ENCODE results near the gene SNRNP35.
"Not testable (repeated sequence)": the region's sequence is repeated elsewhere in the genome, so short reads cannot be mapped to it uniquely, and the experiment has no call there.

Gene SNRNP35, protein sequence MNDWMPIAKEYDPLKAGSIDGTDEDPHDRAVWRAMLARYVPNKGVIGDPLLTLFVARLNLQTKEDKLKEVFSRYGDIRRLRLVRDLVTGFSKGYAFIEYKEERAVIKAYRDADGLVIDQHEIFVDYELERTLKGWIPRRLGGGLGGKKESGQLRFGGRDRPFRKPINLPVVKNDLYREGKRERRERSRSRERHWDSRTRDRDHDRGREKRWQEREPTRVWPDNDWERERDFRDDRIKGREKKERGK

DNA sequence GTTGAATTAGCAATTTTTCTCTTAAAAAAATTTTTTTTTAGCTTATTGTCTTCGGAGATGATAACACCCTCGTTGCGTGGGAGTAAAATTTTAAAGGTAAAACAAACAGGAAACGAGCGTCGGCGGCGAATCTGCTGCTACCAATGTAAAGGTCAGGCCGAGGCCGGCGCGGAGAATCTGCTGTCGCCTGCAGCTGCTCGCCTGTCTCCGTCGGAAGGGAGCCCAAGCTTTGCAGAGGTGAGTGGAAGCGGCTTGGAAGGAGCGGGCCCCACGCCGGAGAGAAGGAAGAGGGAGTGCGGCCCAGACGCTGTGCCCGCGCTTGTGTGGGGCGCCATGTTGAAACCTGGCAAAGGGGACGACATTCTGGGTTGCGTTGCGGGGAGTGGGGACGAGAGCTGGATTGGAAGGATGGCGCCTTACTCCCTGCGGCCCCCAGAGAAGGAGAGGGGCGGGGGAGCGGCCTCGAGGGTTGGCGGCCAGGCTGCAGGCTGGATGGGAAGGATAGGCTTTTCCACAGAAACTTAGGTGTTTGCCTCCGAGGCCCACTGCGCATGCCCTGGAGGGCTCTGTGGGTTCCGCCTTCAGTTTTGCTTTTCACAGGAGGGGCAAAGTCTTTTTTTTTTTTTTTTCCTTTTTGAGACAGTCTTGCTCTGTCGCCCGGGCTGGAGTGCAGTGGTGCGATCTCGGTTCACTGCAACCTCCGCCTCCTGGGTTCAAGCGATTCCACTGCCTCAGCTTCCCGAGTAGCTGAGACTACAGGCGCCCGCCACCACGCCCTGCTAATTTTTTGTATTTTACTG, at the start of gene SNRNP35:
SNRNP35 (plus strand) TSS at position 160 of the 800 bp plus-strand sequence. CDS start 7,402 bp downstream, outside the sequence.
- peak; percentile 81 to 85 for DNase-seq

DNA sequence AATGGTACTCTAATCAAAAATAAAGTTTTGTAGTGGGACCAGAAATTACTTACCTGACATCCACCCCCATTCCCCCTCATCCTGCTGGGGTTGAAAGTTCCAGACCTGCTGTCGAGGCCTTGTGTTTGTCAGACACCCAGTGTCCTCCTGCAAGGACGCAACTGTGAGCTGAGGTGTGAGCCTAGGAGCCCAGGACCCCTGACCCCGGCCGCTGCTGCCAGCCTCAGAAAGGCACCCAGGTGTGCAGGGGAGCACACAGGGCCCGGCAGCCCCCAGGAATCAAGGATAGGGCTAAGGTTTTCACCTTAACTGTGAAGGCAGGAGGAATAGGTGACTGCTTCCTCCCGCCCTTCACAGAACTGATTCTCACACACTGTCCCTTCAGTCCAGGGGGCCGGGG, 49.3 kb upstream of the SNRNP35 start:
- DNase-seq: not testable (repeated sequence)

DNA sequence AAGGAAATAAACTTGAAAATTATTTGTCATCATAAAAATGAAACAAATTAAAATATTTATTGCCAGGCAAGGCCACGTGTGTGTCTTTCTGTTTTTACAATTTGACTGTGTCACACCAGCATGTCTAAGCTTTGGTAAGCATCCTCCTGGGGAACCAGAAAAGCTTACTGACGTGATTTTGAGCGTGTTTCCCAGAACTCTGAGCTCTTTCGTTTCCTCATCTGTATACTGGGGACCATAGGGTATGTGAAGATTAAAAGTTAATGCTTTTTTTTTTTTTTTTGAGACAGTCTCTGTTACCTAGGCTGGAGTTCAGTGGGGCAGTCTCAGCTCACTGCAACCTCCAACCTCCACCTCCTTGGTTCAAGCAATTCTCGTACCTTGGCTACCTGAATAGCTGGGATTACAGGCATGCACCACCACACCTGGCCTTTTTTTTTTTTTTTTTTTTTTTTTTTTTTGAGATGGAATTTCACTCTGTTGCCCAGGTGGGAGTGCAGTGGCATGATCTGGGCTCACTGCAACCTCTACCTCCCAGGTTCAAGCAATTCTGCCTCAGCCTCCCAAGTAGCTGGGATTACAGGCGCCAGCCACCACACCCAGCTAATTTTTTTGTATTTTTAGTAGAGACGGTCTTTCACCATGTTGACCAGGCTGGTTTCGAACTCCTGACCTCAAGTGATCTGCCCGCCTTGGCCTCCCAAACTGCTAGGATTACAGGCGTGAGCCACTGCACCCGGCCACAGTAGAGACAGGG, 48.5 kb upstream of the SNRNP35 start:
- not testable (repeated sequence) for DNase-seq

DNA sequence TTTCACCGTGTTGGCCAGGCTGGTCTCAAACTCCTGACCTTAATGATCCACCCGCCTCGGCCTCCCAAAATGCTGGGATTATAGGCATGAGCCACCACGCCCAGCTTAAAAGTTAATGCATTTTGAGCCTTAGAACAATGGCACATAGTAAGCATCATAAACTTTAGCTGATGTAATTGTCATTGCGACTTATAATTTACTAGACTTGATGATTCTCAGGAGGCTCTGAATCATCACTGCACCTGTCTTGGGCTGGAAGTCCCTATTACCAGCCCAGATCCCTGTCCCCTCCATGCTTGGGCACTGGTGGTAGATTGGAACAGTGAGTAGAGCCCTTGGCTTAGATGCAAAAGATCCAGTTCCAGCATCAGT, 47.9 kb upstream of the SNRNP35 start:
- DNase-seq: no peak

DNA sequence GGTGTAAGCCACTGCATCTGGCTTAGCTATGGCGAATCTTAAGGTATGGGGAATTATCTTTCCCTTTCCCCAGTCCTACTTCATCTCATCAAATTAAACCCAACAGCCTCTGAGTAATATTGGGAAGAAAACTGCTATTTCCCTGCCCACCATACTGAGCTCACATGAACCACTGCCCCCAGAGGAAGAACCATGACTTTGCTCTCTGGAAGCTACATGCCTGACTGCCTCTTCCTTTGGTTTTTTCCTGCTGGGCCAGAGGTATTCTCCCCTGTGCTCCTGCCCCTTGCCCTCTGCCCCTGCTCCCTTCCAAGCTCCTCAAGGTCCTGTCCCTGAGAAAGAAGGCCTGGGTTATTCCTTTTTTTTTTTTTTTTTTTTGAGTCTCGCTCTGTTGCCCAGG, 36.6 kb upstream of the SNRNP35 start:
- DNase-seq: no peak

DNA sequence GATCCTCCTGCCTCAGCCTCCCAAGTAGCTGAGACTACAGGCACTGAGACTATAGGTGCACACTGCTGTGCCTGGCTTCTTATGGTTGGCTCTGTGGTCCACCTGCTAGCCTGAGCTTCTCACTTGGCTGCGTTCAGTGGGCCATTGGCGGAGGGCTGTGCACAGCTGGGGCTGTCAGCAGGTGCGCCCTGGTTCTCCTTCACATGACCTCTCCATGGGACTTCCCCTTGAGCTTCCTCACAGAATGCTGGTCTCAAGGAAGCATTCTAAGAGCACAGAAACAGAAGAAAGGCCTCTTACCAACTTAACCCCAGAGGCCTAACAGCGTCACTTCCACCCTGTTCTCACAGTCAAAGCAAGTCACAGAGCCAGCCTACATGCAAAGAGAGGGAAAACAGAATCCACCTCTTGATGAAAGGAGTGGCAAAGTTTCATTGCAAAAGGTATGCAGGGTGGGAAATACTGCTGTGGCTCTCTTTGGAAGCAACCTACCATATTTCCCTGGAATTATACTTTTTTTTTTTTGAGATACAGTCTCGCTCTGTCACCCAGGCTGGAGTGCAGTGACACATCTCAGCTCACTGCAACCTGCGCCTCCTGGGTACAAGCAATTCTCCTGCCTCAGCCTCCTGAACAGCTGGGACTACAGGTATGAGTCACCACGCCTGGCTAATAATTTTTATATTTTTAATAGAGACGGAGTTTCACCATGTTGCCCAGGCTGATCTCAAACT, 30.7 kb upstream of the SNRNP35 start:
- DNase-seq: no peak

DNA sequence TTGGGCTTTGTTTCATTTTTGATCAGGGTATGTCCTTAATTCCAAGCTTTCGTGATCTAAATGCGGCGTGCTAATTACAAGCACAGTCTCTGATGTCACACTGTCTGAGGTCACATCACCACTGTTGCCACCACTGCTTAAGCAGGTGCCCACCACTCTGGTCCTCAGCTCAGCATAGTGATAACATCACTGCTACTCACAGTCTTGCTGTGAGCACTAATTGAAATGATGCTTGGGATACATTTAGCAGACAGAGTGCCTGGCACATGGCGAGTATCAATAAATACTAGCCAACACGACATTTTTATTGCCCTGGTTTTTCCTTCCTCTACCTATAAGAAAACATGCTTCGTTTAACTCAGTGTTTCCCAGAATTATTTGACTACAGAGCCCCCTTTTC, 29.3 kb upstream of the SNRNP35 start:
- no peak for DNase-seq

DNA sequence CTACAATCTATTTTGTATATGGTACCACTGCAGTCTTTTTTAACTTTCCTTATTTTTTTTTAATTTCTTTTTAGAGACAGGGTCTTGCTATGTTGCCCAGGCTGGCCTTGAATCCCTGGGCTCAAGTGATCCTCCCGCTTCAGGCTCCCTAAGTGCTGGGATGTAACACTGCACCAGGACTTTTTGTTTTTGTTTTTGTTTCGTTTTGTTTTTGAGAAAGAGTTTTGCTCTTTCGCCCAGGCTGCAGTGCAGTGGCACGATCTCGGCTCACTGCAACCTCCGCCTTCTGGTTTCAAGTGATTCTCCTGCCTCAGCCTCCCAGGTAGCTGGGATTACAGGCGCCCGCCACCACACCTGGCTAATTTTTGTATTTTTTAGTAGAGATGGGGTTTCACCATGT, 28.8 kb upstream of the SNRNP35 start:
- DNase-seq: not testable (repeated sequence)

DNA sequence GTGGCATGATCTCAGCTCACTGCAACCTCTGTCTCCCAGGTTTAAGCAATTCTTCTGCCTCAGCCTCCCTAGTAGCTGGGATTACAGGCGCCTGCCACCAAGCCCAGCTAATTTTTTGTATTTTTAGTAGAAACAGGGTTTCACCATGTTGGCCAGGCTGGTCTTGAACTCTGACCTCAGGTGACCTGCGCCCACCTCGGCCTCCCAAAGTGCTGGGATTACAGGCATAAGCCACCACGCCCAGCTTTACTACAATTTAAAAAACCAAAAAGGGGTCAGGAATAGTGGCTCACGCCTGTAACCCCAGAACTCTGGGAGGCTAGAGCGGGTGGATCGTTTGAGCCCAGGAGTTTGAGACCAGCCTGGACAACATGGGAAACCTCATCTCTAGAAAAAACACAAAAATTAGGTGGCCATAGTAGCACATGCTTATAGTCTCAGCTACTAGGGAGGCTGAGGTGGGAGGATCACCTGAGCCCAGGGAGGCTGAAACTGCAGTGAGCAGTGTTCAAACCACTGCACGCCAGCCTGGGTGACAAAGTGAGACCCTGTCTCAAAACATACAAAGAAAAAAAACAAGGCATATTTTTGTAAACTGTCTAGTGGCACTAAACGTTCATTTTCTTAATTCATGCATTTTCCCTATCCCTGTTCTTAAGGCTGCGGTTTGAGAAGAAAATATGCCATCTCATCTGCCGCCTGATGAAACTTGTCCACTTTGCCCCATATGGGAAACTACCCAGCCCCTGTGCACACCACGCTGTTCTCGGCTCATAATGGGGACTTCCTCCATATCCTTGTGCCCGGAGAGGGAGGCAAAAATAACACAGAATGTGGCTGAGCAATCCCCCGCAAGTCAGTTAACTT, 25.8 kb upstream of the SNRNP35 start:
- peak; percentile 20 to 23 for DNase-seq

DNA sequence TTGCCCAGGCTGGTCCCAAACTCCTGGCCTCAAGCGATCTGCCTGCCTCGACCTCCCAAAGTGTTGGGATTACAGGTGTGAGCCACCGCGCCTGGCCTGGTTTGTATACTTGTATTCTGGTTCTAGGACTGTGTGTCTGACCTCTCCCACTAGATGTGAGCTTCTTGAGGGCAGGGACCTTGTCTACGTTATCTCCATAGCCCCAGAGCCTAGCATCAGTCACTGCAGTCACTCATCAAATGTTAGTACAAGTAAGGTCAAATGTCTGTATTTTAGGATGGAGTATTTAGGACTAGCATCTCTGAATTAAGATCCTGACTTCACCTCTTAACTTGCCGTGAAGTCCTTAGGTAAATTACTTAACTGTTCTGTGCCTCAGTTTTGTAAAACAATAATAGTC, 24.3 kb upstream of the SNRNP35 start:
- DNase-seq: no peak

DNA sequence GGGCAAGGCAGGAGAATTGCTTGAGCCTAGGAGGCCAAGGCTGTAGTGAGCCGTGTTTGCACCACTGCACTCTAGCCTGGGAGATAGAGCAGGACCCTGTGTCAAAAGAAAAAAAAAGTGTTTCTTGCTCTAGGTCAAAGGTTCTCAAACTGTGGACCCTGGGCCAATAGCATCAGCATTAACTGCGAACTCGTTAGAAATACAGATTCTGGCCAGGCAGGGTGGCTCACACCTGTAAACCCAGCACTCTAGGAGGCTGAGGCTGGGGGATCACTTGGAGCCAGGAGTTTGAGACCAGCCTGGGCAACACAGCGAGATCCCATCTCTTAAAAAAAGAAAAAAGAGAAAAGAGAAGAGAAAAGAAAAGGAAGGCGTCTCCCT, 22.3 kb upstream of the SNRNP35 start:
- DNase-seq: no peak

DNA sequence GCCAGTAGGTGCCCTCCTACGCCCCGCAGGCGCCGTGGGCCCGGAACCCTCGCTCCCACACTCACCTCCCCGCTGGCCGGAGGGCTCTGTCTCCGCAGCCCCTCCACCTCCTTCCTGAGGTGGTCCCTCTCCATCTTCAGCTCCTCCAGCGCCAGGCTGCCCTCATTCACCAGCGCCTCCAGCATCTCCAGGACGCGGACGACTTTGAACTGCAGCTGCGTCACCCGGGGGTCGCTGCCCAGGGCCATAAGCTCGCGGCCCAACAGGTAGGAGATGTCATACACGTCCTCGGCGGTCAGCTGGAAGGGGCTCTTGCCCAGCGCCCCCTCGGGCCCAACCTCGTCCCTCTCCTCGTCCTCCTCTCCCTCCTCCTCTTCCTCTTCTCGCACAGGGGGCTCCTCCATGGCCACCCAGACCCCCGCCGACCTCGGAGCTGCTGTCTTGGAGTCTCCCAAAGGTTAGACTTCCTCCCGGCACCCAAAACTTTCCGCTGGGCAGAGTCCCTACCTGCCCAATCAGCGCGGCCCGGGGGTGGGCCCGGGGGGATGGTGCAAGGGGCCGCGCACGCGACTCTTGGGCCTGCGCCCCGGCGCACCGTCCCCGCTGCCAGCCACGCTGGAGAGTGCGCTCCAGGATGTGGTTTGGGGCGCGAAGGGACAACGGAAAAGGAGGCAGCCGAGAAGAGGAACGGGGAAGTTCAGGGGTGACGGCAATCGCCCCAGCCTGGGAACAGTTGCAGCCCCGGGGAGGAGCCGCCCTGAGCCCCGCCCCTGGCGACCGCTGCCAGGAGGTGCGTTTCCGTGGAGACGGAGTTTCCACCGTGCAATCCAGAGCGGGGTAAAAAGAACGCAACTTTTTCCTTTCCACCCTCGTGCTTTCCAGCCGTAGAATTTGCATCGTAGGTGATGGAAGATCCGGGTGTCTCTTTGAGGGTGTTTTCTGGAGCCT, 21.6 kb upstream of the SNRNP35 start, which contains the start of gene RILPL2:
RILPL2 (minus strand) TSS at position 668 of the 948 bp plus-strand sequence; CDS start at position 404, 264 bp downstream.
- peak; percentile 90 for DNase-seq

DNA sequence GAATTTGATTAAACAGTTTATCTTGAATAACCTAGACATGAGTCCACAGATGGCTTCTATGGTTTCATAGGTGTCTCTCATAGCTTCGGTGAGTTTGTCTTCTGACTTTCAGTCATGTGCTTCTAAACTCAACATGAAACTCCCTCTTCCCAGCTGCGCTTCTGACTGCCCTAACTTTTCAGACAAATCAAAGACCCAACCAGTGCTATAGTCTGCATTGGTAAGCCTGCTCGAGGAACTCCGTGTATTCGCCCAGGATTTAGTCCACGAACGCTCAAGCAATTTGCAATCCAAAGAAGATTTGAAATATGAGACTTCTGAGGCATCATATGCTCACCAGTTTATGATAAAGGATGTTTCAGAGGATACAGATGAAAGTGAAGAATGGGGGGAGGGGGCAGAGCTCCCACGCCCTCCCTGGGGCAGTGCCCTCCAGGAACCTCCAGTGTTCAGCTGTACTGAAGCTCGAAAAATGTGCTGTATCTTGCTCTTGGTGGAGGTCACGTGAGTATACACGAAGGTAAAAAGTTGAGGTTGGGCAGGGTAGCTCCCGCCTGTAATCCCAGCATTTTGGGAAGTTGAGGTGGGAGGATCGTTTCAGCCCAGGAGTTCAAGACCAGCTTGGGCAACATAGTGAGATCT, 16.3 kb upstream of the SNRNP35 start:
- no peak for DNase-seq

DNA sequence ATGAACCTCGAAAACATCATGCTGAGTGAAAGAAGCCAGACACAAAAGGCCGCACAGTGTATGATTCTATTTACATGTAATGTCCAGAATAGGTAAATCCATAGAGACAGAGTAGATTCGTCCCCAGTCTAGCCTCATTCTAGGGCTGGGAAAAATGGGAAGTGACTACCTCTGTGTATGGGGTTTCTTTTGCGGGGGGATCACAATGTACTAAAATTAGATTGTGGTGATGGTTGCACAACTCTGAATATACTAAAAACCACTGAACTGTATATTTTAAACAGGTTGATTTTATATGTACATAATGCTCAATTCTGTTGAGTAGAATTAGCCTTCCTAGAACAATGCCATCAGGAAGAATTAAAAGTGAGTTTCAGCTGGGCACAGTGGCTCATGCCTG, 15.2 kb upstream of the SNRNP35 start:
- no peak for DNase-seq

DNA sequence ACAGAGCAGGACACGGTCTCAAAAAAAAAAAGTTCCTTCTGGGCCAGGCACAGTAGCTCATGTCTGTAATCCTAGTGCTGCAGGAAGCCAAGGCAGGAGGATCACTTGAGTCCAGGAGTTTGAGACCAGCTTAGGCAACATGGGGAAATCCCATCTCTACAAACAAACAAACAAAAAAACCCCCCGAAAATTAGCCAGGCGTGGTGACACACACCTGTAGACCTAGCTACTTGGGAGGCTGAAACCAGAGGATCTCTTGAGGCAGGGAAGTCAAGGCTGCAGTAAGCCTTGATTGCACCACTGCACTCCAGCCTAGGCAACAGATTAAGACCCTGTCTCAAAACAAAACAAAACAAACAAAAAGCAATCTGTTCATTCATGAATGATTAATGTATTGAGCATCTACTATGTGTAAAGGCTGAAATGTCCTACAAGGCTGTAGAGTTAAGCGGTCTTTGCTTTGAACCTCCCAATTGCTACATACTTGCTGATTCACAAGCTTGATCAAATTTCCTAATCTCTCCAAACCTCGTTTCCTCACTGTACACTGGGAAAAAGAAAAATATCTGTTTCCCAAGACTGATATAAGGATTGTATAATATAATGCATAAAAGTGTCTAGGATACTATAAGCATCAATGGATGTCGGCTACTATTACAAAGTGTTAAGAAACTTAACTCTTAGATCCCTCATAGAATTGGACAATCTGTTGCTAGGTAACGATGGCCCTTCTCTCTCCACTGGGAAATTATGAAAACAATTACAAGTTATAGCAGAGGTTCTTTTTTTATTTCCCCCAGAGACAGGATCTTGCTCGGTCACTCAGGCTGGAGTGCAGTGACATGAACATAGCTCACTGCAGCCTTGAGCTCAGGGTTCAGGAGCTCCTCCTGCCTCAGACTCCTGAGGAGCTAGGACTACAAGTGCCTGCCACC, 13.6 kb upstream of the SNRNP35 start:
- no peak for DNase-seq

DNA sequence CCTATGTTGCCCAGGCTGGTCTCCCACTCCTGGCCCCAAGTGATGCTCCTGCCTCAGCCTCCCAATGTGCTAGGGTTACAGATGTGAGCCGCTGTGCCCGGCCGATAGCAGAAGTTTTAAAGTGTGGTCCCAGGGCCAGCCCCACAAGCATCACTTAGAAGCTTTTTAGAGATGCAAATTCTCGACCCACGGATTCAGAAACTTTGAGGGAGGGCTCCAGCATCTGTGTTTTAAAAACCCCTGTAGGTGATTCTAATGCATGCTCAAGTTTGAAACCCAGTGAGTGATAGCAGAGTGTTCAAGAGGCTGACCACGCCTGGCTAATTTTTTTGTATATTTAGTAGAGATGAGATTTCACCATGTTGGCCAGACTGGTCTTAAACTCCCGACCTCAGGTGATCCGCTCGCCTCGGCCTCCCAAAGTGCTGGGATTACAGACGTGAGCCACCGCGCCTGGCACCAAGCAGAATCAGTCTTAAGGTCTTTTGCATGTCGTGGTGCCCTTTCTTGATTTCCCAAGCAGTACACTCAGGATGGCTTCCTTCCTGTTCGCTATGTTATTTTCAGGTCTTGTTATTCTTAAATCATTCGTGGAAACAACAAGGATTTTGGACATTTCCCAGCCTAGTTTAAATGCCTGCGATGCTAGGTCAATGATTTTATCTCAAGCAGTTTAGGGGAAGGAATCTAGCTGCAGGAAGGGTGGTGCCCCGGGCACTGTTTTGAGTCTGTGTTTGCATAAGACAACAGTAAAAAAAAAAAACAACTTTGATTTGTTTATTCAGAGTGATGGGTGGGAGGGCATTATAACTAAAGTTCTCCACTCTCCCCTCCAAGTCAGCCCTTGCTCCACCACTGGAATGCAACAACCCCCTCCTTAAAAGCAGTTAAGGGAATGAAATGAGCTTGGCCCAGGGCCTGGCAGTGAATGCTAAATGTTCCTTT, 12.3 kb upstream of the SNRNP35 start:
- DNase-seq: no peak

DNA sequence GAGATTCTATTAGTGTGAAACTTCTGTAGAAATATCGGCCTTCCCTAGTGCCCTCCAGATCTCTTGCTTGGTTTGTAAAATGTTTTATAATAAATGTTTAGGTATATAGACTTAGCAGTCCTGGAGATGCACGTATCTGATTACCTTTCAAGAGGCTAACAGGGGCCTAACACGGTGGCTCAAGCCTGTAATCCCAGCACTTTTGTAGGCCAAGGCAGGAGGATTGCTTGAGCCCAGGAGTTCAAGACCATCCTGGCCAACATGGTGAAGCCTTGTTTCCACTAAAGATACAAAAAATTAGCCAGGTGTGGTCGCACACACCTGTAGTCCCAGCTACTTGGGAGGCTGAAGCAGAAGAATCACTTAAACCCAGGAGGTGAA, 11.6 kb upstream of the SNRNP35 start:
- no peak for DNase-seq

DNA sequence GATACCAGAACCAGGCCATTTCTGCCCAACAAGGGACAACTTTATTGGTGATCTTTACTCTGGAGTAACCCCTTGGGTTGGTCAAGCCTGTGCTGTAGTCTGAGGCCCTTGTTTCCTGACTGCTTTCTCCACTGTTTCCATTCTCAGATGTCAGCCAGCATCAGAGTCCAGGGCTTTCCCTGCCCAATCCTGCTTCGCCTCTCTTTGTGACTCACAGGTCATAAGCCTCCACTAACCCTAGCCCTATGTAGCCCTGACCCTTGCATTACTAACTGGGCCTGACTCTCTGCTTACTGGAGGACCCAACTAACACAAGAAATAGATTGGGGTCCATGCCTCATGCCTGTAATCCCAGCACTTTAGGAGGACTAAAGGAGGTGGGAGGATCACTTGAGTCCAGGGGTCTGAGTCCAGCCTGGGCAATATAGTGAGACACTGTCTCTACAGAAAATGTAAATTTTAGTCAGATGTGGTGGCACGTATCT, 8.6 kb upstream of the SNRNP35 start:
- no peak for DNase-seq
